WTC11 (cell line): ENCODE measurements around the gene ANKRD29. TPM values are rescaled to one million over a fixed set of nuclear protein-coding genes. Genes with fewer than 3 reads are reported as not detected.

Experiments used
- ATAC-seq: fragments of 200-7000 bp; cut with Tn5 transposase; 2 replicates; pipeline ENCODE4 v1.10.0; 2021; ENCODE audit warnings: mild to moderate bottlenecking, moderate library complexity
- CTCF ChIA-PET: fragments of 300-600 bp; sonication (Branson Sonifier 250); formaldehyde crosslinking; loops from one replicate; lab custom pipeline; 2021; ENCODE audit warnings: antibody characterized with exemption; lab: Charles Lee
- POLR2A ChIA-PET: fragments of 350-600 bp; sonication (Branson Sonifier 250); formaldehyde crosslinking; loops from one replicate; lab custom pipeline; 2021; ENCODE audit warnings: antibody characterized with exemption; lab: Charles Lee
- DNase-seq: peaks from one replicate; pipeline ENCODE4 v3.0.0; 2021; ENCODE audit warnings: low spot score
- H3K27ac Mint-ChIP-seq: 2 replicates; pipeline ENCODE4 v1.8.0; 2021; ENCODE audit warnings: mixed read lengths
- H3K27me3 Mint-ChIP-seq: 2 replicates; pipeline ENCODE4 v1.8.0; 2021; ENCODE audit warnings: low read depth, mild to moderate bottlenecking, moderate library complexity, mixed read lengths
- H3K36me3 Mint-ChIP-seq: 2 replicates; pipeline ENCODE4 v1.8.0; 2021; ENCODE audit warnings: mixed read lengths
- H3K4me1 Mint-ChIP-seq: 2 replicates; pipeline ENCODE4 v1.8.0; 2022; ENCODE audit warnings: mixed read lengths
- H3K4me3 Mint-ChIP-seq: 2 replicates; pipeline ENCODE4 v1.8.0; 2021; ENCODE audit warnings: mild to moderate bottlenecking, moderate library complexity, mixed read lengths
- H3K9me3 Mint-ChIP-seq: 2 replicates; pipeline ENCODE4 v1.8.0; 2021; ENCODE audit warnings: mixed read lengths
- CREB1 ChIP-seq: sonication (generic); formaldehyde crosslinking; IDR thresholded peaks from 2 replicates; pipeline ENCODE4 v1.8.0; 2023; ENCODE audit warnings: mild to moderate bottlenecking, missing genetic modification reagents
- CREM ChIP-seq: sonication (generic); formaldehyde crosslinking; IDR thresholded peaks from 2 replicates; pipeline ENCODE4 v1.8.1; 2022; ENCODE audit warnings: mild to moderate bottlenecking, missing genetic modification reagents, moderate library complexity
- CTCF ChIP-seq: fragments of 200-600 bp; IDR thresholded peaks from 2 replicates; pipeline ENCODE4 v1.8.0; 2022; ENCODE audit warnings: antibody characterized with exemption
- E2F4 ChIP-seq: sonication (generic); formaldehyde crosslinking; IDR thresholded peaks from 2 replicates; pipeline ENCODE4 v1.8.1; 2022; ENCODE audit warnings: low read depth, mild to moderate bottlenecking, moderate library complexity, missing genetic modification reagents, borderline replicate concordance
- EMX1 ChIP-seq: fragments of 250-450 bp; sonication (Bioruptor Pico); IDR thresholded peaks from 2 replicates; pipeline ENCODE4 v1.8.0; 2021; ENCODE audit warnings: mild to moderate bottlenecking
- ERG ChIP-seq: fragments of 250-450 bp; sonication (Bioruptor Pico); IDR thresholded peaks from 2 replicates; pipeline ENCODE4 v1.8.0; 2021; ENCODE audit warnings: mild to moderate bottlenecking
- ESRRA ChIP-seq: sonication (generic); formaldehyde crosslinking; IDR thresholded peaks from 2 replicates; pipeline ENCODE4 v1.8.1; 2022; ENCODE audit warnings: mild to moderate bottlenecking, missing genetic modification reagents, borderline replicate concordance
- ETV6 ChIP-seq: sonication (generic); formaldehyde crosslinking; IDR thresholded peaks from 2 replicates; pipeline ENCODE4 v1.8.1; 2022; ENCODE audit warnings: mild to moderate bottlenecking, missing genetic modification reagents
- GRHL2 ChIP-seq: fragments of 250-450 bp; sonication (Bioruptor Pico); IDR thresholded peaks from 2 replicates; pipeline ENCODE4 v1.8.0; 2022; ENCODE audit warnings: mild to moderate bottlenecking, moderate library complexity; ENCODE audit not compliant: insufficient replicate concordance, severe bottlenecking
- HMGA2 ChIP-seq: fragments of 250-450 bp; sonication (Bioruptor Pico); IDR thresholded peaks from 2 replicates; pipeline ENCODE4 v1.4.0; 2021; ENCODE audit warnings: mild to moderate bottlenecking, moderate library complexity
- MXD4 ChIP-seq: fragments of 250-450 bp; sonication (Bioruptor Pico); IDR thresholded peaks from 2 replicates; pipeline ENCODE4 v1.8.0; 2021; ENCODE audit warnings: mild to moderate bottlenecking, moderate library complexity, borderline replicate concordance
- NFATC4 ChIP-seq: fragments of 250-450 bp; sonication (Bioruptor Pico); IDR thresholded peaks from 2 replicates; pipeline ENCODE4 v1.9.0; 2021; ENCODE audit warnings: mild to moderate bottlenecking
- NFYB ChIP-seq: sonication (generic); formaldehyde crosslinking; conservative IDR thresholded peaks from 2 replicates; pipeline ENCODE4 v1.8.0; 2022; ENCODE audit warnings: low read depth, missing genetic modification reagents
- OVOL2 ChIP-seq: fragments of 250-450 bp; sonication (Bioruptor Pico); IDR thresholded peaks from 2 replicates; pipeline ENCODE4 v1.9.0; 2021; ENCODE audit warnings: mild to moderate bottlenecking, borderline replicate concordance
- RELA ChIP-seq: sonication (generic); formaldehyde crosslinking; IDR thresholded peaks from 2 replicates; pipeline ENCODE4 v1.8.1; 2022; ENCODE audit warnings: missing genetic modification reagents, mild to moderate bottlenecking, borderline replicate concordance
- ZNF232 ChIP-seq: sonication (generic); formaldehyde crosslinking; IDR thresholded peaks from 2 replicates; pipeline ENCODE4 v1.8.0; 2022; ENCODE audit warnings: mild to moderate bottlenecking, missing genetic modification reagents
- ZNF263 ChIP-seq: sonication (generic); formaldehyde crosslinking; IDR thresholded peaks from 2 replicates; pipeline ENCODE4 v1.8.1; 2022; ENCODE audit warnings: low read depth, mild to moderate bottlenecking, moderate library complexity, missing genetic modification reagents
- total RNA-seq: library from RNA; stranded (reverse); gene quantifications from 3 replicates; pipeline ENCODE4 v1.2.3, GENCODE V29; 2021
- TF ChIP-seq, protein P1 (sequence below): sonication (generic); formaldehyde crosslinking; IDR thresholded peaks from 2 replicates; pipeline ENCODE4 v1.8.1; 2022; ENCODE audit warnings: mild to moderate bottlenecking, missing genetic modification reagents, moderate library complexity, borderline replicate concordance
- TF ChIP-seq, protein P2 (sequence below): sonication (generic); formaldehyde crosslinking; IDR thresholded peaks from 2 replicates; pipeline ENCODE4 v1.8.1; 2023; ENCODE audit warnings: mild to moderate bottlenecking, missing genetic modification reagents, moderate library complexity

Gene ANKRD29
- total RNA-seq, 1 experiment from 2014 or later: 4.9 TPM

- no peak overlapping the region for H3K27ac Mint-ChIP-seq
- ChIA-PET POLR2A (no interaction called here), CTCF (interaction anchor here (1.4 to 3.2 kb wide), 2 partner anchors 9 to 81 kb away, joined by 3 to 66 read pairs; no protein-coding TSS in a partner anchor)
- H3K4me1 Mint-ChIP-seq: no peaks in the 10 kb centered on the region
- H3K27me3 Mint-ChIP-seq: no peaks in the 10 kb centered on the region
- H3K9me3 Mint-ChIP-seq: 0 out of 2 replicates have a peak, but pooled peaks cover 3% of the 10 kb centered on the region
- ATAC-seq (no peak), DNase-seq (no peak)
- no peak overlapping the region for H3K4me3 Mint-ChIP-seq
- TF ChIP-seq EMX1 (CRISPR knock-in tag): no peak
- TF ChIP-seq ERG (CRISPR knock-in tag): no peak
- no peak for TF ChIP-seq MXD4 (CRISPR knock-in tag)
- TF ChIP-seq E2F4 (CRISPR knock-in tag): no peak
- TF ChIP-seq ESRRA (CRISPR knock-in tag): no peak
- TF ChIP-seq, protein P1, sequence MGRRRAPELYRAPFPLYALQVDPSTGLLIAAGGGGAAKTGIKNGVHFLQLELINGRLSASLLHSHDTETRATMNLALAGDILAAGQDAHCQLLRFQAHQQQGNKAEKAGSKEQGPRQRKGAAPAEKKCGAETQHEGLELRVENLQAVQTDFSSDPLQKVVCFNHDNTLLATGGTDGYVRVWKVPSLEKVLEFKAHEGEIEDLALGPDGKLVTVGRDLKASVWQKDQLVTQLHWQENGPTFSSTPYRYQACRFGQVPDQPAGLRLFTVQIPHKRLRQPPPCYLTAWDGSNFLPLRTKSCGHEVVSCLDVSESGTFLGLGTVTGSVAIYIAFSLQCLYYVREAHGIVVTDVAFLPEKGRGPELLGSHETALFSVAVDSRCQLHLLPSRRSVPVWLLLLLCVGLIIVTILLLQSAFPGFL (CRISPR knock-in tag): no peak
- no peak for TF ChIP-seq NFYB (CRISPR knock-in tag)
- TF ChIP-seq, protein P2, sequence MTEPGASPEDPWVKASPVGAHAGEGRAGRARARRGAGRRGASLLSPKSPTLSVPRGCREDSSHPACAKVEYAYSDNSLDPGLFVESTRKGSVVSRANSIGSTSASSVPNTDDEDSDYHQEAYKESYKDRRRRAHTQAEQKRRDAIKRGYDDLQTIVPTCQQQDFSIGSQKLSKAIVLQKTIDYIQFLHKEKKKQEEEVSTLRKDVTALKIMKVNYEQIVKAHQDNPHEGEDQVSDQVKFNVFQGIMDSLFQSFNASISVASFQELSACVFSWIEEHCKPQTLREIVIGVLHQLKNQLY (CRISPR knock-in tag): no peak
- no peak for TF ChIP-seq ZNF263
- no peaks in the 10 kb centered on the region for H3K36me3 Mint-ChIP-seq
Observed at GRCh38 chr18:23701544-23702064, 38.9 kb upstream of the ANKRD29 start.

- ChIA-PET POLR2A (no interaction called here), CTCF (interaction anchor here (1.4 kb wide), 1 partner anchor 9 kb away, joined by 3 read pairs; no protein-coding TSS in a partner anchor)
- TF ChIP-seq NFATC4 (CRISPR knock-in tag): no peak
- TF ChIP-seq RELA (CRISPR knock-in tag): no peak
- TF ChIP-seq CREM: no peak
- TF ChIP-seq GRHL2 (CRISPR knock-in tag): no peak
- TF ChIP-seq ZNF232 (CRISPR knock-in tag): no peak
- no peak for TF ChIP-seq CREB1 (CRISPR knock-in tag)
- TF ChIP-seq HMGA2 (CRISPR knock-in tag): no peak
- no peak for TF ChIP-seq ETV6
- TF ChIP-seq OVOL2 (CRISPR knock-in tag): no peak
- no peak for TF ChIP-seq CTCF
- TF ChIP-seq, all 79 proteins: peak for 0
- no peak overlapping the region for H3K27ac Mint-ChIP-seq
- no peak overlapping the region for H3K4me3 Mint-ChIP-seq
- no peaks in the 10 kb centered on the region for H3K27me3 Mint-ChIP-seq
- ATAC-seq (no peak), DNase-seq (no peak)
- no peaks in the 10 kb centered on the region for H3K9me3 Mint-ChIP-seq
- H3K36me3 Mint-ChIP-seq: no peaks in the 10 kb centered on the region
- H3K4me1 Mint-ChIP-seq: no peaks in the 10 kb centered on the region
Observed at GRCh38 chr18:23701017-23701416, 38.3 kb upstream of the ANKRD29 start.
